Gastroesophageal sphincter (tissue), 3 donors: ENCODE results near the gene HS1BP3.
A peak's percentile ranks its signal among the peaks of the same experiment; 100 is the strongest.

ENCODE experiments used
- EP300 ChIP-seq: sonication (generic); formaldehyde crosslinking; IDR thresholded peaks from one replicate; pipeline ENCODE4 v1.6.1; 2017; ENCODE audit warnings: antibody characterized with exemption, mild to moderate bottlenecking
- POLR2A ChIP-seq, 2 donors: fragments of 450-650 bp; IDR thresholded peaks; one replicate each; pipeline ENCODE4 v1.6.1; 2017; ENCODE audit warnings: antibody characterized with exemption in 2 of 2, mild to moderate bottlenecking in 2 of 2, moderate library complexity in 1 of 2
- POLR2AphosphoS5 ChIP-seq: sonication (generic); formaldehyde crosslinking; IDR thresholded peaks from one replicate; pipeline ENCODE4 v1.6.1; 2017; ENCODE audit warnings: antibody characterized with exemption
- TF ChIP-seq, protein P1 (sequence below), 4 experiments: fragments of 200-600 bp in 2 of 4; fragments of 450-650 bp in 2 of 4; sonication (generic) in 1 of 4; IDR thresholded peaks; one replicate each; pipeline ENCODE4 v1.5.1; 2017 to 2019; ENCODE audit warnings: antibody characterized with exemption in 4 of 4, mild to moderate bottlenecking in 2 of 4, moderate library complexity in 2 of 4

DNA sequence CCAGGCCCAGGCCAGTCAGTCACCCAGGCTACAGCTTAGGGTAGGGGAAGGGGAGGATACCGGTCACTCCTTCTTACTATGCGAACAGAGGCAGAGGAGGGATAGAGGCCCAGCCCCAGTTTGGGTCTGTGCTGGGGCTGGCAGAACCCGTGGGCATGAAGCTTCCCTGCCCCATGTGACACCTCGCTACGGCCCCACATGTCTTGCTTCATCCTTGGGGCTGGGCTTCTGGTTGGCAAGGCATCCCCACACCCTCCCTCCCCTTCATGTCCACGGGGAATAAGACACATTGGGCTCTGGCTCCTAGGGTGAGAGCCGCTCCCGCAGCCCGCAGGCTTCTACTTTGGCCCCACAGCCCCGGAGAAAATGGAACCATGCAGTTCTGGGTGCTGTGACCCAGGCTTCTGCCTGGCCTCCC, 32.4 kb downstream of the HS1BP3 start:
- TF ChIP-seq, protein P1, sequence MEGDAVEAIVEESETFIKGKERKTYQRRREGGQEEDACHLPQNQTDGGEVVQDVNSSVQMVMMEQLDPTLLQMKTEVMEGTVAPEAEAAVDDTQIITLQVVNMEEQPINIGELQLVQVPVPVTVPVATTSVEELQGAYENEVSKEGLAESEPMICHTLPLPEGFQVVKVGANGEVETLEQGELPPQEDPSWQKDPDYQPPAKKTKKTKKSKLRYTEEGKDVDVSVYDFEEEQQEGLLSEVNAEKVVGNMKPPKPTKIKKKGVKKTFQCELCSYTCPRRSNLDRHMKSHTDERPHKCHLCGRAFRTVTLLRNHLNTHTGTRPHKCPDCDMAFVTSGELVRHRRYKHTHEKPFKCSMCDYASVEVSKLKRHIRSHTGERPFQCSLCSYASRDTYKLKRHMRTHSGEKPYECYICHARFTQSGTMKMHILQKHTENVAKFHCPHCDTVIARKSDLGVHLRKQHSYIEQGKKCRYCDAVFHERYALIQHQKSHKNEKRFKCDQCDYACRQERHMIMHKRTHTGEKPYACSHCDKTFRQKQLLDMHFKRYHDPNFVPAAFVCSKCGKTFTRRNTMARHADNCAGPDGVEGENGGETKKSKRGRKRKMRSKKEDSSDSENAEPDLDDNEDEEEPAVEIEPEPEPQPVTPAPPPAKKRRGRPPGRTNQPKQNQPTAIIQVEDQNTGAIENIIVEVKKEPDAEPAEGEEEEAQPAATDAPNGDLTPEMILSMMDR (IDR thresholded peaks at IDR 0.05): no peak
- TF ChIP-seq POLR2A (IDR thresholded peaks at IDR 0.05) (no peak), POLR2AphosphoS5 (peak; percentile 28), EP300 (no peak)
